Astrocyte (in vitro differentiated cells and primary cell): Measurements from ENCODE around the gene APOB. TPM values are rescaled to one million over a fixed set of nuclear protein-coding genes. Genes with fewer than 3 reads are reported as not detected.

Experiments used
- DNase-seq: peaks from one replicate; pipeline ENCODE4 v3.0.0-alpha.2; 2010; ENCODE audit warnings: low read depth
- FAIRE-seq: peaks from 2 replicates; lab custom pipeline; 2011; peaks lifted over from hg19 to GRCh38; lab: Jason Lieb, UNC
- H2AFZ ChIP-seq: 2 replicates; pipeline ENCODE4 v1.6.0; 2012; ENCODE audit warnings: low read depth, low read length, inconsistent platforms
- H3K27ac ChIP-seq: 2 replicates; pipeline ENCODE4 v1.5.1; 2011; ENCODE audit warnings: low read depth, low read length, inconsistent platforms
- H3K27me3 ChIP-seq: 2 replicates; pipeline ENCODE4 v1.6.0; 2011; ENCODE audit warnings: low read length, inconsistent platforms; ENCODE audit not compliant: insufficient read depth
- H3K36me3 ChIP-seq: 2 replicates; pipeline ENCODE4 v1.5.1; 2011; ENCODE audit warnings: low read length, inconsistent platforms; ENCODE audit not compliant: insufficient read depth
- H3K4me1 ChIP-seq: 2 replicates; pipeline ENCODE4 v1.5.1; 2011; ENCODE audit warnings: low read length, inconsistent platforms; ENCODE audit not compliant: insufficient read depth
- H3K4me2 ChIP-seq: 2 replicates; pipeline ENCODE4 v1.6.0; 2012; ENCODE audit warnings: low read length, inconsistent platforms
- H3K4me3 ChIP-seq: 2 replicates; pipeline ENCODE4 v1.5.1; 2011; ENCODE audit warnings: low read depth, mild to moderate bottlenecking, low read length, inconsistent platforms; ENCODE audit not compliant: insufficient read depth
- H3K79me2 ChIP-seq: 2 replicates; pipeline ENCODE4 v1.6.0; 2012; ENCODE audit warnings: mild to moderate bottlenecking, low read length, inconsistent platforms; ENCODE audit not compliant: insufficient read depth
- H3K9ac ChIP-seq: 2 replicates; pipeline ENCODE4 v1.6.0; 2012; ENCODE audit warnings: mild to moderate bottlenecking, low read length, inconsistent platforms
- H3K9me3 ChIP-seq: 2 replicates; pipeline ENCODE4 v1.5.1; 2012; ENCODE audit warnings: low read depth, mild to moderate bottlenecking, low read length, inconsistent platforms; ENCODE audit not compliant: insufficient read depth
- H4K20me1 ChIP-seq: 2 replicates; pipeline ENCODE4 v1.6.0; 2012; ENCODE audit warnings: low read length, inconsistent platforms; ENCODE audit not compliant: insufficient read depth
- H3K27ac Mint-ChIP-seq: one replicate; pipeline ENCODE4 v1.8.0; 2021; ENCODE audit warnings: mild to moderate bottlenecking, mixed read lengths; ENCODE audit not compliant: unreplicated experiment
- H3K27me3 Mint-ChIP-seq: one replicate; pipeline ENCODE4 v1.8.0; 2021; ENCODE audit warnings: low read depth, mixed read lengths; ENCODE audit not compliant: unreplicated experiment
- H3K36me3 Mint-ChIP-seq: one replicate; pipeline ENCODE4 v1.8.0; 2021; ENCODE audit warnings: low read depth, mixed read lengths; ENCODE audit not compliant: unreplicated experiment
- H3K4me1 Mint-ChIP-seq: one replicate; pipeline ENCODE4 v1.8.0; 2021; ENCODE audit warnings: low read depth, mixed read lengths; ENCODE audit not compliant: unreplicated experiment
- H3K4me3 Mint-ChIP-seq: one replicate; pipeline ENCODE4 v1.8.0; 2021; ENCODE audit warnings: mild to moderate bottlenecking, moderate library complexity, mixed read lengths; ENCODE audit not compliant: unreplicated experiment
- H3K9me3 Mint-ChIP-seq: one replicate; pipeline ENCODE4 v1.8.0; 2021; ENCODE audit warnings: mild to moderate bottlenecking, mixed read lengths; ENCODE audit not compliant: unreplicated experiment
- EZH2 ChIP-seq: IDR thresholded peaks from 2 replicates; pipeline ENCODE4 v1.6.1; 2012; ENCODE audit warnings: mild to moderate bottlenecking, low read length, inconsistent platforms; ENCODE audit not compliant: insufficient read depth
- total RNA-seq: library from RNA; stranded (reverse); gene quantifications from 2 replicates; pipeline ENCODE4 v1.2.1, GENCODE V29; 2021
- TF ChIP-seq, protein P1 (sequence below): IDR thresholded peaks from 2 replicates; pipeline ENCODE4 v1.5.1; 2011; ENCODE audit warnings: low read depth, mild to moderate bottlenecking, inconsistent platforms, low read length, moderate library complexity; ENCODE audit not compliant: insufficient read depth

The APOB gene
- total RNA-seq, 1 donor from 2014 or later: 0.05 TPM

DNA sequence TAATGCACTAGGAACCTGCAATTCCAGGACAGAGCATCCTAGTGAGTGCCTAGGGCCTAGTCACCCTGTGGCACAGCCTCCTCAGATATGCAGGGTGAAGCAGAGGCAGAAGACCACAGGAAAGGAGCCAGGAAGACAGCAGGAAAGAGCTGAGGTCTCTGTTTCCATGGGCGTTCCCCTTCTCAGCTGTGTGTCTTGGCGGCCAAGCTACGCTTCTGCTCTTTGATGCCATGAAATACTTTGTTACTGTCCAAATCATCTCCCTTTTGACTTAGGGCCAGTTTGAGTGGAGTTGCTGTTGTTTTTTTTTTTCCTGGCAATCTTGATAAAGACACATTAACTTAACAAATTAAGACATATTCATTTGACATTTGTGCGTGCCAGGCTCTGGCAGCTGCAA lies 67.3 kb downstream of the APOB start:
- H3K9me3 ChIP-seq: no peaks in the 10 kb centered on the region
- H3K4me3 ChIP-seq: no peak overlapping the region
- no peaks in the 10 kb centered on the region for H3K4me1 ChIP-seq
- no peak overlapping the region for H3K4me3 Mint-ChIP-seq
- H3K36me3 ChIP-seq: no peaks in the 10 kb centered on the region
- no peaks in the 10 kb centered on the region for H3K27me3 ChIP-seq
- H3K4me1 Mint-ChIP-seq: no peaks in the 10 kb centered on the region
- no peak overlapping the region for H3K9ac ChIP-seq
- H3K4me2 ChIP-seq: no peak overlapping the region
- no peak for TF ChIP-seq EZH2
- TF ChIP-seq, protein P1, sequence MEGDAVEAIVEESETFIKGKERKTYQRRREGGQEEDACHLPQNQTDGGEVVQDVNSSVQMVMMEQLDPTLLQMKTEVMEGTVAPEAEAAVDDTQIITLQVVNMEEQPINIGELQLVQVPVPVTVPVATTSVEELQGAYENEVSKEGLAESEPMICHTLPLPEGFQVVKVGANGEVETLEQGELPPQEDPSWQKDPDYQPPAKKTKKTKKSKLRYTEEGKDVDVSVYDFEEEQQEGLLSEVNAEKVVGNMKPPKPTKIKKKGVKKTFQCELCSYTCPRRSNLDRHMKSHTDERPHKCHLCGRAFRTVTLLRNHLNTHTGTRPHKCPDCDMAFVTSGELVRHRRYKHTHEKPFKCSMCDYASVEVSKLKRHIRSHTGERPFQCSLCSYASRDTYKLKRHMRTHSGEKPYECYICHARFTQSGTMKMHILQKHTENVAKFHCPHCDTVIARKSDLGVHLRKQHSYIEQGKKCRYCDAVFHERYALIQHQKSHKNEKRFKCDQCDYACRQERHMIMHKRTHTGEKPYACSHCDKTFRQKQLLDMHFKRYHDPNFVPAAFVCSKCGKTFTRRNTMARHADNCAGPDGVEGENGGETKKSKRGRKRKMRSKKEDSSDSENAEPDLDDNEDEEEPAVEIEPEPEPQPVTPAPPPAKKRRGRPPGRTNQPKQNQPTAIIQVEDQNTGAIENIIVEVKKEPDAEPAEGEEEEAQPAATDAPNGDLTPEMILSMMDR: no peak
- H4K20me1 ChIP-seq: no peaks in the 10 kb centered on the region
- no peak overlapping the region for H3K27ac ChIP-seq
- no peak overlapping the region for H3K27ac Mint-ChIP-seq
- H3K27me3 Mint-ChIP-seq: peaks cover 31% of the 10 kb centered on the region
- peaks cover 2% of the 10 kb centered on the region for H3K9me3 Mint-ChIP-seq
- DNase-seq (no peak), FAIRE-seq (no peak)
- H2AFZ ChIP-seq: no peak overlapping the region
- no peaks in the 10 kb centered on the region for H3K79me2 ChIP-seq
- H3K36me3 Mint-ChIP-seq: no peaks in the 10 kb centered on the region

DNA sequence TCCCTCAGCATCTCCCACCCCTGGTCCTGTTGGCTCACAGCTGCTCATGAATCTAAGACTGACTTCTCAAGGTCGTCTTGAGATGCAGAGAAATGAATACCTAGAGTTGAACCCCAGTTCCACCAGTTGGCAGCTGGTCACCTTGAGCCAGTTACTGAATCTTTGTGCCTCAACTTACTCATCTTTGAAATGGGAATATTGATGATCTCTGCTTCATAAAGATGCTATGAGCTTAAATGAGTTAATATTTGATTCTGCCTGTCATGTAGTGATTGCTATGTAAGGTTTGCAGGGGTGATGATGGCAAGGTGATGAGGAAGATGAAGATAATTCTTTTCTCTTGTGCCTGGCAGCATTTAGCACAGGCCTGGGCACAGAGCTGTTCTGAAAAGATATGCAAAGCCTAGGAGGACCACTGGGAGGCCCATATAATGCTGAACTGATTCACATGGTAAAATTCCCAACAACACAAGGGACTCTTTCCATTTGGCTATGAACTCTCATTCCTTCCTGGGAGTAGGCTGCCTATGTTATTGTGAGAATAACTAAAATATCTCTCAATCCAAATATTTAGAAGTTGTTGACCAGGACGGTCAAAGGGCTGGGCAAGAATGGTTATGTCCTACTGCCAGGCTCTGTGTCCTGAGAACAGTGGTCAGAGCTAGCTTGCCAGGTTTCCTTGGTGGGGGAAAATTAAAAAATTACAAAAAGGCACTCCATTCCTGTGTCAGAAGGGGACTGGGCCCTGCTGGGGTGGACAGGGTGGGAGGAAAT lies 70.9 kb downstream of the APOB start:
- no peak overlapping the region for H3K4me3 ChIP-seq
- Mint-ChIP-seq H3K27ac (no peak overlapping the region), H3K4me3 (no peak overlapping the region), H3K36me3 (no peaks in the 10 kb centered on the region), H3K9me3 (no peaks in the 10 kb centered on the region), H3K4me1 (no peaks in the 10 kb centered on the region), H3K27me3 (peaks cover 22% of the 10 kb centered on the region)
- DNase-seq: no peak
- no peaks in the 10 kb centered on the region for H3K27me3 ChIP-seq
- no peaks in the 10 kb centered on the region for H3K4me1 ChIP-seq
- H3K79me2 ChIP-seq: no peaks in the 10 kb centered on the region
- H3K9ac ChIP-seq: no peak overlapping the region
- no peaks in the 10 kb centered on the region for H4K20me1 ChIP-seq
- no peak overlapping the region for H3K4me2 ChIP-seq
- no peaks in the 10 kb centered on the region for H3K9me3 ChIP-seq
- H3K27ac ChIP-seq: no peak overlapping the region
- no peak for FAIRE-seq
- TF ChIP-seq EZH2: no peak
- TF ChIP-seq, protein P1: no peak
- no peaks in the 10 kb centered on the region for H3K36me3 ChIP-seq
- H2AFZ ChIP-seq: no peak overlapping the region

DNA sequence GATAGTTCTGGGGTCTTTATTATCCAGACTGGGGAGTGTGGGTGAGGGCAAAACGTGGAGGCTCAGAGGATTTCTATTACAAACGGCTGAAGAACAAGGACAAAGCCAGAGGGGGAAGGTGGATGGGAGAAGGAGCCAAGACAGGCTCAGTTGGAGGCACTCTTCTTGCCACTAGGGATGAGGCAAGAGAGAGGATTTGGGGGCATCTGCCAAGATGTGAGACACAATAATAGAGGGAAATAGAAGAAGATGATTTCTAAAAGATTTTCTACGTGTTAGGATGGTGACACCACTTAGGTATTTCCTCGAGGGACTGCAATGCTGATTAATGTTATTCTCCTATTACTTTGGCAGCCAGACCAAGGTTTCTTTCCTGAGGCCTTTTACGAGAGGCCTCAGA lies 71.8 kb downstream of the APOB start:
- Histone ChIP-seq H3K36me3 (no peaks in the 10 kb centered on the region), H3K27ac (no peak overlapping the region), H3K9me3 (no peaks in the 10 kb centered on the region), H3K9ac (no peak overlapping the region), H4K20me1 (no peaks in the 10 kb centered on the region), H3K4me1 (no peaks in the 10 kb centered on the region), H3K4me3 (no peak overlapping the region), H3K4me2 (no peak overlapping the region), H3K27me3 (no peaks in the 10 kb centered on the region), H2AFZ (no peak overlapping the region), H3K79me2 (no peaks in the 10 kb centered on the region)
- H3K27ac Mint-ChIP-seq: no peak overlapping the region
- FAIRE-seq (no peak), DNase-seq (no peak)
- H3K4me1 Mint-ChIP-seq: no peaks in the 10 kb centered on the region
- H3K27me3 Mint-ChIP-seq: peaks cover 22% of the 10 kb centered on the region
- no peaks in the 10 kb centered on the region for H3K36me3 Mint-ChIP-seq
- TF ChIP-seq, protein P1: no peak
- TF ChIP-seq EZH2: no peak
- no peaks in the 10 kb centered on the region for H3K9me3 Mint-ChIP-seq
- H3K4me3 Mint-ChIP-seq: no peak overlapping the region
